Tibial artery (tissue), 4 donors: ENCODE data around the gene HGFAC.

Experiments
- DNase-seq, 2 donors: peaks; one replicate each; pipeline ENCODE4 v3.0.0-alpha.2; 2019
- H3K27ac ChIP-seq, 2 donors: fragments of 200-600 bp; sonication (generic) in 1 of 2; 1 replicate in 1 of 2; 2 replicates in 1 of 2; pipeline ENCODE4 v1.5.1; 2018 to 2019; ENCODE audit warnings: mild to moderate bottlenecking in 1 of 2
- H3K27me3 ChIP-seq, 2 donors: fragments of 200-600 bp; sonication (generic) in 1 of 2; one replicate each; pipeline versions ENCODE4 v1.5.1 to v1.6.0; 2016 to 2019
- H3K36me3 ChIP-seq, 3 donors: fragments of 200-600 bp; sonication (generic) in 2 of 3; one replicate each; pipeline ENCODE4 v1.5.1; 2016 to 2019; ENCODE audit warnings: mild to moderate bottlenecking in 2 of 3
- H3K4me1 ChIP-seq, 4 donors: fragments of 200-600 bp; sonication (generic) in 2 of 4; 1 replicate in 3 of 4; 2 replicates in 1 of 4; pipeline ENCODE4 v1.5.1; 2016 to 2019
- H3K4me3 ChIP-seq, 2 donors: fragments of 200-600 bp; sonication (generic) in 1 of 2; 1 replicate in 1 of 2; 2 replicates in 1 of 2; pipeline ENCODE4 v1.5.1; 2018 to 2019; ENCODE audit warnings: mild to moderate bottlenecking in 2 of 2
- H3K9me3 ChIP-seq, 3 donors: fragments of 200-600 bp; sonication (generic) in 1 of 3; one replicate each; pipeline ENCODE4 v1.5.1; 2016 to 2019
- intact Hi-C: fragments of 100-400 bp; cut with DNase I; formaldehyde crosslinking; loops from one replicate; pipeline ENCODE4 v1.15.0; 2023; ENCODE audit warnings: low total_unique reads
- TF ChIP-seq, protein P1 (sequence below), 2 experiments: fragments of 200-600 bp in 1 of 2; fragments of 450-650 bp in 1 of 2; IDR thresholded peaks; one replicate each; pipeline ENCODE4 v1.5.1; 2017 to 2019; ENCODE audit warnings: antibody characterized with exemption in 2 of 2, mild to moderate bottlenecking in 1 of 2, moderate library complexity in 1 of 2

The HGFAC gene

DNA sequence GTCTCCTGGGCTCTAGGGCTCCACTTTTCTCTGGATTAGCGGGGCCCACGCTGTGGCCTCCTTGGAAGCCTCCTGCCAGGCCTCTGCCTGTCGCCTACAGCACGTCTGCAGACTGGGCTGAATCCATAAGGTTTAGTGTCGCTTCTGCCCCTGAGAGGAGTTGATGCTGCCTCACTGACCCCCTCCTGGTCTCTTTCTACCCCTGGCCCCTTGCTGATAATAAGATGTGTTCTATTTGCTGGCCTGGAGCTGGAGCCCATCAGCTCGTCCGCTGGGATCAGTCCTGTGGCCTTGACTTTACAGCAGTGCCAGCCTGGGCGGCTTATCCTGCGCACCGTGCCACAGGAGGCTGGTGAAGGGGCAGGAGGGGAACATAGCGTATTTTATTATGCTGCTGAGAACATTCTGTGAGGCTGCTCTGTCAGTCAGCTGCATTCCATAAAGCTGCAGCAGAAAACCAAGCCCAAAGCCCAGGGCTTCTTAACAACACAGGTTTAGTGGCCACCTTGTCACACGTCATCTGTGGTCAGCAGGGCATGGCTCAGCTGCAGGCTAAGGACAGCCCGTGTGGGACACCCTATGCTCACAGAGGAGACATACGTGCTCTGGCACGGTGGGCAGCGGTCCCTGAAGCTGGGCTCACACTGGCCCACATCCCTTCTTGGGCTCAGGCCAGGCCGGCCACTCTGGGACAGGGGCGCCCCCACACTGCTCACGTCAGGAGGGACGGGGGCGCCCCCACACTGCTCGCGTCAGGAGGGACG lies 29.3 kb upstream of the HGFAC start:
- no peaks in the 10 kb centered on the region for H3K27me3 ChIP-seq
- H3K27ac ChIP-seq: no peak overlapping the region
- no peaks in the 10 kb centered on the region for H3K9me3 ChIP-seq
- no peak overlapping the region for H3K4me3 ChIP-seq
- H3K4me1 ChIP-seq: no peaks in the 10 kb centered on the region
- DNase-seq: peak in 1 of 2 donors; percentile 44
- H3K36me3 ChIP-seq: peaks cover 6 to 23% (median 9%) of the 10 kb centered on the region in 3 donors
- TF ChIP-seq, protein P1, sequence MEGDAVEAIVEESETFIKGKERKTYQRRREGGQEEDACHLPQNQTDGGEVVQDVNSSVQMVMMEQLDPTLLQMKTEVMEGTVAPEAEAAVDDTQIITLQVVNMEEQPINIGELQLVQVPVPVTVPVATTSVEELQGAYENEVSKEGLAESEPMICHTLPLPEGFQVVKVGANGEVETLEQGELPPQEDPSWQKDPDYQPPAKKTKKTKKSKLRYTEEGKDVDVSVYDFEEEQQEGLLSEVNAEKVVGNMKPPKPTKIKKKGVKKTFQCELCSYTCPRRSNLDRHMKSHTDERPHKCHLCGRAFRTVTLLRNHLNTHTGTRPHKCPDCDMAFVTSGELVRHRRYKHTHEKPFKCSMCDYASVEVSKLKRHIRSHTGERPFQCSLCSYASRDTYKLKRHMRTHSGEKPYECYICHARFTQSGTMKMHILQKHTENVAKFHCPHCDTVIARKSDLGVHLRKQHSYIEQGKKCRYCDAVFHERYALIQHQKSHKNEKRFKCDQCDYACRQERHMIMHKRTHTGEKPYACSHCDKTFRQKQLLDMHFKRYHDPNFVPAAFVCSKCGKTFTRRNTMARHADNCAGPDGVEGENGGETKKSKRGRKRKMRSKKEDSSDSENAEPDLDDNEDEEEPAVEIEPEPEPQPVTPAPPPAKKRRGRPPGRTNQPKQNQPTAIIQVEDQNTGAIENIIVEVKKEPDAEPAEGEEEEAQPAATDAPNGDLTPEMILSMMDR (IDR thresholded peaks at IDR 0.05): no peak
- intact Hi-C loops: no loop called here

DNA sequence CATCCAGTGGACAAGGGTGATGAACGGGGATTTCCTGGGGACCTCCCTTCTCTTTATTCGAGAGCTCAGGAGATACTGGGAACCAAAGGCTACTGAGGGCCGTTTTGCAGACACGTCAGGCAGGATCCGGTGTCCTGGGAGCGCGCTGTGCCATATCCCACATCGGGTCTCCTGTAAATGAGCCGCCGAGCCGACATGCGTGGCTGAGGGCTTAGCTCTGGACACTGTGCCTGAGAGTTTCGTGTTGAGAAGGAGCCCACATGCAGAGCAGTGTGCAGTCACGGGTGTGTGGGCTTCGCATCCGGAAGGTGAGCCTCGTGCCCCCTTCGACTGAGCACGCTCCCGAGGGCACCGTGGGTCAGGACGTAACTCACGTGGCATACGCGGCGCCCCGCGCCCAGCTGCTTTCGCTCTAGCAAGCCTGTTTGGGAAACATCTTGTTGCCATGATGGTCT lies 28.5 kb upstream of the HGFAC start:
- H3K9me3 ChIP-seq: no peaks in the 10 kb centered on the region
- H3K36me3 ChIP-seq: peaks cover 12 to 31% (median 17%) of the 10 kb centered on the region in 3 donors
- H3K4me1 ChIP-seq: no peaks in the 10 kb centered on the region
- intact Hi-C loops: no loop called here
- H3K27ac ChIP-seq: no peak overlapping the region
- DNase-seq: peak in 1 of 2 donors; percentile 49
- TF ChIP-seq, protein P1 (IDR thresholded peaks at IDR 0.05): no peak
- no peaks in the 10 kb centered on the region for H3K27me3 ChIP-seq
- H3K4me3 ChIP-seq: no peak overlapping the region

DNA sequence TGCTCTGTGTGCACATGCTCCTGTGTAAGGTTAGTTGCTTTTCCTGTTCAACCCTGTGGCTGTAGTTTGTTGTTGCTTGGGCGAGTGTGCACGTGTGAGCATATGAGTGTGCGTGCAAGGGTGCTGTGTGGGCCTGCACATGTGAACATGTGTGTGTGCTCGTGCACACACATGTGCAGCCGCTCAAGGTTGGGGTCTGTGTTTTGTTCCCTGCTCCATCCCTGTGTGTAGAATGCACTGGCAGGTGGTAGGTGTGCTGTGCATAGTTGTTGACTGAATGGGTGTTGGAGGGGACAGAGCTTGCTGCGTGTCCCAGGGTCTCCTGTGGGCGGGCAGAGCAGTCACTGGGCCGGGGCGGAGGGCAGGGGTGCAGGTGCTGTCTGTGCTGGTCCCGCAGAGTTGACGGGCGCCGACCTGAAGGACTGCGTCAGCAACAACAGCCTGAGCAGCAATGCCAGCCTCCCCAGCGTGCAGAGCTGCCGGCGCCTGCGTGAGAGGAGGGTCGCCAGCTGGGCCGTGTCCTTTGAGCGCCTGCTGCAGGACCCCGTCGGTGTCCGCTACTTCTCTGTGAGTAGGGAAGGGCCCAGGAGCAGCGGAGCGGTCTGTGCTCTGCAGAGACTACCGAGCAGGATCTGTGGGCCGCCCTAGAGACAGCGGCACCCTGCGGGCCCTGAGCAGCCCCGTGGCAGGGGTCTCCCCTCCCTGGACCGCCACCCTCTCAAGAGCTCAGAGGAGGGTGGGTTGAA lies 27.9 kb upstream of the HGFAC start:
- TF ChIP-seq, protein P1 (IDR thresholded peaks at IDR 0.05): no peak
- Histone ChIP-seq H3K36me3 (peaks cover 12 to 36% (median 21%) of the 10 kb centered on the region in 3 donors), H3K4me3 (no peak overlapping the region), H3K4me1 (no peaks in the 10 kb centered on the region), H3K27ac (no peak overlapping the region), H3K9me3 (no peaks in the 10 kb centered on the region), H3K27me3 (no peaks in the 10 kb centered on the region)
- intact Hi-C loops: no loop called here
- DNase-seq: peak in 1 of 2 donors; percentile 58

GRCh38 chr4:3414421-3415279 lies 27.1 kb upstream of the HGFAC start:
- no peak overlapping the region for H3K4me3 ChIP-seq
- no peak overlapping the region for H3K27ac ChIP-seq
- peak in 1 of 2 donors; percentile 54 for DNase-seq
- TF ChIP-seq, protein P1 (IDR thresholded peaks at IDR 0.05): no peak
- H3K27me3 ChIP-seq: no peaks in the 10 kb centered on the region
- no peaks in the 10 kb centered on the region for H3K9me3 ChIP-seq
- H3K36me3 ChIP-seq: peaks cover 12 to 39% (median 21%) of the 10 kb centered on the region in 3 donors
- H3K4me1 ChIP-seq: no peaks in the 10 kb centered on the region
- intact Hi-C loops: no loop called here

GRCh38 chr4:3415471-3416141 lies 26.2 kb upstream of the HGFAC start:
- no peaks in the 10 kb centered on the region for H3K9me3 ChIP-seq
- DNase-seq: peak in 1 of 2 donors; percentile 48
- no peak overlapping the region for H3K27ac ChIP-seq
- intact Hi-C loops: no loop called here
- H3K4me1 ChIP-seq: no peaks in the 10 kb centered on the region
- TF ChIP-seq, protein P1 (IDR thresholded peaks at IDR 0.05): no peak
- H3K36me3 ChIP-seq: peaks cover 12 to 47% (median 21%) of the 10 kb centered on the region in 3 donors
- H3K27me3 ChIP-seq: no peaks in the 10 kb centered on the region
- no peak overlapping the region for H3K4me3 ChIP-seq
